IMR-90 (cell line): ENCODE results near the gene RHEX. TPM values are rescaled to one million over a fixed set of nuclear protein-coding genes. Genes with fewer than 3 reads are reported as not detected.

Experiments used
- ATAC-seq: fragments of 200-7000 bp; cut with Tn5 transposase; 2 replicates; pipeline ENCODE4 v1.9.1; 2020; ENCODE audit warnings: low read depth, mild to moderate bottlenecking, moderate library complexity
- BruUV-seq: library from RNA; stranded (reverse); fragments of 400-500 nt; replicated peaks from 2 replicates; lab custom pipeline; 2021; lab: Mats Ljungman, UMichigan
- CTCF ChIA-PET: fragments of 300-600 bp; formaldehyde crosslinking; extraction: SDS; loops from one replicate; lab custom pipeline; 2021; ENCODE audit warnings: antibody characterized with exemption; lab: Yijun Ruan, JAX
- POLR2A ChIA-PET: fragments of 300-600 bp; sonication (Branson Sonifier 250); formaldehyde crosslinking; loops from one replicate; lab custom pipeline; 2022; ENCODE audit warnings: antibody characterized with exemption; ENCODE audit not compliant: unreplicated experiment; lab: Charles Lee
- DNase-seq: peaks from one replicate; pipeline ENCODE4 v3.0.0; 2013
- H2AFZ ChIP-seq: replicated peaks from 2 replicates; pipeline ENCODE3; 2013; ENCODE audit warnings: low read length, mild to moderate bottlenecking; ENCODE audit not compliant: poor library complexity
- H2AK5ac ChIP-seq: 2 replicates; pipeline ENCODE4 v1.6.1; 2013; ENCODE audit warnings: low read depth, low read length, inconsistent platforms
- H2AK9ac ChIP-seq: replicated peaks from 2 replicates; pipeline ENCODE3; 2013; ENCODE audit warnings: mild to moderate bottlenecking, low read depth, low read length, moderate library complexity; ENCODE audit not compliant: poor library complexity
- H2BK120ac ChIP-seq: 2 replicates; pipeline ENCODE4 v1.6.1; 2013; ENCODE audit warnings: low read depth, low read length, inconsistent platforms
- H2BK15ac ChIP-seq: 3 replicates; pipeline ENCODE4 v1.6.1; 2013; ENCODE audit warnings: low read depth, low read length, inconsistent platforms
- H2BK20ac ChIP-seq: 2 replicates; pipeline ENCODE4 v1.6.1; 2013; ENCODE audit warnings: low read depth, mild to moderate bottlenecking, inconsistent platforms, low read length, moderate library complexity
- H2BK5ac ChIP-seq: 2 replicates; pipeline ENCODE4 v1.6.1; 2013; ENCODE audit warnings: mild to moderate bottlenecking, low read depth, low read length, inconsistent platforms; ENCODE audit not compliant: poor library complexity, severe bottlenecking
- H3K14ac ChIP-seq: replicated peaks from 2 replicates; pipeline ENCODE4 v1.6.1; 2013; ENCODE audit warnings: low read depth, low read length, inconsistent platforms
- H3K18ac ChIP-seq: 2 replicates; pipeline ENCODE4 v1.6.1; 2013; ENCODE audit warnings: low read depth, low read length, control low read depth
- H3K23ac ChIP-seq: 2 replicates; pipeline ENCODE4 v1.6.1; 2013; ENCODE audit warnings: low read depth, low read length, inconsistent platforms
- H3K27ac ChIP-seq: 2 replicates; pipeline ENCODE4 v1.5.1; 2013; ENCODE audit warnings: mild to moderate bottlenecking, control low read depth, low read length; ENCODE audit not compliant: insufficient read depth
- H3K27me3 ChIP-seq: 2 replicates; pipeline ENCODE4 v1.6.1; 2013; ENCODE audit warnings: low read length; ENCODE audit not compliant: control insufficient read depth, insufficient read depth
- H3K36me3 ChIP-seq: 2 replicates; pipeline ENCODE4 v1.6.1; 2013; ENCODE audit warnings: low read length, mixed read lengths; ENCODE audit not compliant: control insufficient read depth, insufficient read depth
- H3K4ac ChIP-seq: 2 replicates; pipeline ENCODE4 v1.6.1; 2013; ENCODE audit warnings: low read depth, low read length, inconsistent platforms
- H3K4me1 ChIP-seq: 2 replicates; pipeline ENCODE4 v1.6.1; 2013; ENCODE audit warnings: low read length, mixed read lengths; ENCODE audit not compliant: control insufficient read depth, insufficient read depth
- H3K4me2 ChIP-seq: 2 replicates; pipeline ENCODE4 v1.6.1; 2013; ENCODE audit warnings: low read depth, mild to moderate bottlenecking, control low read depth, low read length, moderate library complexity
- H3K4me3 ChIP-seq: 2 replicates; pipeline ENCODE4 v1.5.1; 2013; ENCODE audit warnings: low read depth, mild to moderate bottlenecking, control low read depth, low read length, moderate library complexity; ENCODE audit not compliant: insufficient read depth
- H3K56ac ChIP-seq: 2 replicates; pipeline ENCODE4 v1.6.1; 2013; ENCODE audit warnings: low read length, inconsistent platforms; ENCODE audit not compliant: insufficient read depth; ENCODE audit errors: extremely low read depth
- H3K79me1 ChIP-seq, 2 experiments: 2 replicates each; pipeline ENCODE4 v1.6.1; 2013; ENCODE audit warnings: low read length in 2 of 2, inconsistent platforms in 1 of 2, low read depth in 1 of 2
- H3K9ac ChIP-seq: 2 replicates; pipeline ENCODE4 v1.6.1; 2013; ENCODE audit warnings: low read depth, low read length, control low read depth
- H3K9me1 ChIP-seq: 2 replicates; pipeline ENCODE4 v1.6.1; 2013; ENCODE audit warnings: low read length, inconsistent platforms; ENCODE audit not compliant: insufficient read depth
- H3K9me3 ChIP-seq: 2 replicates; pipeline ENCODE4 v1.6.1; 2013; ENCODE audit warnings: low read length; ENCODE audit not compliant: control insufficient read depth, insufficient read depth
- H4K20me1 ChIP-seq: 2 replicates; pipeline ENCODE4 v1.6.1; 2013; ENCODE audit warnings: low read length, inconsistent platforms; ENCODE audit not compliant: insufficient read depth
- H4K5ac ChIP-seq: 2 replicates; pipeline ENCODE4 v1.6.1; 2013; ENCODE audit warnings: mild to moderate bottlenecking, low read depth, low read length, control low read depth
- H4K8ac ChIP-seq, 2 experiments: 2 replicates each; pipeline ENCODE4 v1.6.1; 2013; ENCODE audit warnings: low read depth in 2 of 2, low read length in 2 of 2, control low read depth in 1 of 2, inconsistent platforms in 1 of 2
- H4K91ac ChIP-seq: 2 replicates; pipeline ENCODE4 v1.6.1; 2013; ENCODE audit warnings: low read depth, low read length, inconsistent platforms; ENCODE audit not compliant: insufficient read depth
- BHLHE40 ChIP-seq: fragments of 150-350 bp; IDR thresholded peaks from 2 replicates; pipeline ENCODE4 v1.6.1; 2016; ENCODE audit warnings: mild to moderate bottlenecking, low read depth, low read length
- CEBPB ChIP-seq: IDR thresholded peaks from 2 replicates; pipeline ENCODE4 v1.6.1; 2012; ENCODE audit warnings: low read depth, low read length, improper control_type of control experiment
- CHD1 ChIP-seq: IDR thresholded peaks from 2 replicates; pipeline ENCODE4 v1.6.1; 2012; ENCODE audit warnings: low read depth, low read length, improper control_type of control experiment
- FOS ChIP-seq: fragments of 150-350 bp; IDR thresholded peaks from 2 replicates; pipeline ENCODE4 v1.6.1; 2016; ENCODE audit warnings: low read depth, low read length
- MAFK ChIP-seq: IDR thresholded peaks from 2 replicates; pipeline ENCODE4 v1.6.1; 2012; ENCODE audit warnings: low read depth, low read length, improper control_type of control experiment
- MAZ ChIP-seq: IDR thresholded peaks from 2 replicates; pipeline ENCODE4 v1.6.1; 2012; ENCODE audit warnings: low read depth, mild to moderate bottlenecking, low read length, improper control_type of control experiment, moderate library complexity, borderline replicate concordance
- MXI1 ChIP-seq: IDR thresholded peaks from 2 replicates; pipeline ENCODE4 v1.6.1; 2012; ENCODE audit warnings: low read depth, mild to moderate bottlenecking, low read length, moderate library complexity, borderline replicate concordance
- NFE2L2 ChIP-seq: fragments of 150-350 bp; IDR thresholded peaks from 2 replicates; pipeline ENCODE4 v1.6.1; 2016; ENCODE audit warnings: low read depth, mild to moderate bottlenecking, low read length
- POLR2A ChIP-seq: IDR thresholded peaks from 2 replicates; pipeline ENCODE4 v1.6.1; 2012; ENCODE audit warnings: mild to moderate bottlenecking, low read depth, low read length
- RAD21 ChIP-seq: IDR thresholded peaks from 2 replicates; pipeline ENCODE4 v1.6.1; 2012; ENCODE audit warnings: low read length, improper control_type of control experiment
- RCOR1 ChIP-seq: IDR thresholded peaks from 2 replicates; pipeline ENCODE4 v1.6.1; 2012; ENCODE audit warnings: mild to moderate bottlenecking, low read length, improper control_type of control experiment; ENCODE audit not compliant: insufficient replicate concordance
- RFX5 ChIP-seq: IDR thresholded peaks from 2 replicates; pipeline ENCODE4 v1.8.0; 2012; ENCODE audit warnings: low read depth, mild to moderate bottlenecking, low read length, moderate library complexity
- SMC3 ChIP-seq: fragments of 150-350 bp; IDR thresholded peaks from 2 replicates; pipeline ENCODE4 v1.6.1; 2016; ENCODE audit warnings: low read depth, mild to moderate bottlenecking, antibody characterized with exemption, low read length, moderate library complexity
- WGBS, 2 experiments: methylation state at CpG; one replicate each; pipeline versions ENCODE4 v1.1.5 to v1.1.7; 2013; ENCODE audit warnings: missing lambda C conversion rate in 2 of 2; ENCODE audit not compliant: insufficient read length in 1 of 2; ENCODE audit errors: extremely low coverage in 2 of 2; 5-methylcytosine and 5-hydroxymethylcytosine counted together
- dilution Hi-C: fragments of 300-500 bp; cut with HindIII; formaldehyde crosslinking; loops from one replicate; pipeline ENCODE4 v1.14.3; 2018; ENCODE audit warnings: low sequenced_read_pairs; ENCODE audit not compliant: unreplicated experiment
- in situ Hi-C: fragments of 300-500 bp; cut with MboI; formaldehyde crosslinking; loops from 3 replicates; pipeline ENCODE4 v1.14.3; 2019; ENCODE audit warnings: low sequenced_read_pairs, inconsistent platforms, mixed read lengths
- intact Hi-C: fragments of 100-400 bp; cut with micrococcal nuclease; formaldehyde crosslinking; loops from 2 replicates; pipeline ENCODE4 v1.10.0; 2022
- polyA plus RNA-seq, 3 experiments: library from polyadenylated mRNA; depleted of rRNA; stranded (reverse); fragments of >200 nt; gene quantifications; 2 replicates each; pipeline ENCODE4 v1.2.3, GENCODE V29; 2012; ENCODE audit warnings: low replicate concordance in 1 of 3
- total RNA-seq: library from RNA; depleted of rRNA; stranded (reverse); fragments of >200 nt; gene quantifications from 2 replicates; pipeline ENCODE4 v1.2.3, GENCODE V29; 2012
- TF ChIP-seq, protein P1 (sequence below): fragments of 150-350 bp; IDR thresholded peaks from 2 replicates; pipeline ENCODE4 v1.6.1; 2017; ENCODE audit warnings: mild to moderate bottlenecking, antibody characterized with exemption, low read length, low read depth
- TF ChIP-seq, protein P2 (sequence below): fragments of 150-350 bp; IDR thresholded peaks from 2 replicates; pipeline ENCODE4 v1.6.1; 2016; ENCODE audit warnings: low read depth, mild to moderate bottlenecking, low read length, moderate library complexity, borderline replicate concordance
- TF ChIP-seq, protein P3 (sequence below): conservative IDR thresholded peaks from 2 replicates; pipeline ENCODE4 v1.5.1; 2012; ENCODE audit warnings: mild to moderate bottlenecking, low read depth, low read length, improper control_type of control experiment

The RHEX gene
- total and polyA plus RNA-seq, 2 of the 4 experiments (the other 2 are of a cell fraction), result not detected

DNA sequence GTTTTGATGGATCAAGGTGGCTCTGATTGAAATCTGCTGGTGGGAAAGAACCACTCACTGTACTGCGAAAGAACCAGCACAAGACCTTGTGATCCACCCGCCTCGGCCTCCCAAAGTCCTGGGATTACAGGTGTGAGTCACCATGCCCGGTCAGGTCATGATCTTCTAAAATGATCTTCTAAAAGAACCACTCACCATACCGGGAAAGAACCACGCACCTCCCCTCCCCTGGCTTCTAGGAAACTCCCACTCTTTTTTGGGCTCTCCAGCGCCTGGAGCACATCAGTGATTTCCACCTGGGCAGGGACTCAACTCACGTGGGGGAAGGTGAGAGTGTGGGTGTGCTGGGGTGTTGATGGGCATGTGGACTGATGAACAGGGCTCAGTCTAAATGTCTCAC lies 41.9 kb upstream of the RHEX start:
- Histone ChIP-seq H3K27ac (no peak overlapping the region), H2BK20ac (no peak overlapping the region), H2BK5ac (no peak overlapping the region), H3K9me3 (no peaks in the 10 kb centered on the region; the same call in 1 of the 2 replicates), H4K5ac (no peak overlapping the region), H2AFZ (no peak overlapping the region), H3K4ac (no peak overlapping the region), H3K18ac (no peak overlapping the region), H3K4me1 (no peaks in the 10 kb centered on the region), H3K9me1 (no peaks in the 10 kb centered on the region), H3K36me3 (no peaks in the 10 kb centered on the region), H4K91ac (no peak overlapping the region), H2AK5ac (no peak overlapping the region), H3K4me3 (no peak overlapping the region), H4K20me1 (no peaks in the 10 kb centered on the region), H3K14ac (no peak overlapping the region), H2BK120ac (no peak overlapping the region), H3K23ac (no peak overlapping the region), H2BK15ac (no peak overlapping the region), H4K8ac (no peak overlapping the region), H3K4me2 (no peak overlapping the region), H3K9ac (no peak overlapping the region), H3K79me1 (no peaks in the 10 kb centered on the region), H3K56ac (no peak overlapping the region), H2AK9ac (no peak overlapping the region), H3K27me3 (peaks cover 38% of the 10 kb centered on the region)
- TF ChIP-seq NFE2L2 (no peak), RCOR1 (no peak), RAD21 (no peak), MXI1 (no peak), CEBPB (no peak), FOS (no peak), CHD1 (no peak), SMC3 (no peak), MAZ (no peak), MAFK (no peak), BHLHE40 (no peak), POLR2A (no peak), RFX5 (no peak)
- TF ChIP-seq, protein P1, sequence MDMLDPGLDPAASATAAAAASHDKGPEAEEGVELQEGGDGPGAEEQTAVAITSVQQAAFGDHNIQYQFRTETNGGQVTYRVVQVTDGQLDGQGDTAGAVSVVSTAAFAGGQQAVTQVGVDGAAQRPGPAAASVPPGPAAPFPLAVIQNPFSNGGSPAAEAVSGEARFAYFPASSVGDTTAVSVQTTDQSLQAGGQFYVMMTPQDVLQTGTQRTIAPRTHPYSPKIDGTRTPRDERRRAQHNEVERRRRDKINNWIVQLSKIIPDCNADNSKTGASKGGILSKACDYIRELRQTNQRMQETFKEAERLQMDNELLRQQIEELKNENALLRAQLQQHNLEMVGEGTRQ, result no peak
- TF ChIP-seq, protein P2, sequence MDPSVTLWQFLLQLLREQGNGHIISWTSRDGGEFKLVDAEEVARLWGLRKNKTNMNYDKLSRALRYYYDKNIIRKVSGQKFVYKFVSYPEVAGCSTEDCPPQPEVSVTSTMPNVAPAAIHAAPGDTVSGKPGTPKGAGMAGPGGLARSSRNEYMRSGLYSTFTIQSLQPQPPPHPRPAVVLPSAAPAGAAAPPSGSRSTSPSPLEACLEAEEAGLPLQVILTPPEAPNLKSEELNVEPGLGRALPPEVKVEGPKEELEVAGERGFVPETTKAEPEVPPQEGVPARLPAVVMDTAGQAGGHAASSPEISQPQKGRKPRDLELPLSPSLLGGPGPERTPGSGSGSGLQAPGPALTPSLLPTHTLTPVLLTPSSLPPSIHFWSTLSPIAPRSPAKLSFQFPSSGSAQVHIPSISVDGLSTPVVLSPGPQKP, result no peak
- TF ChIP-seq, protein P3, sequence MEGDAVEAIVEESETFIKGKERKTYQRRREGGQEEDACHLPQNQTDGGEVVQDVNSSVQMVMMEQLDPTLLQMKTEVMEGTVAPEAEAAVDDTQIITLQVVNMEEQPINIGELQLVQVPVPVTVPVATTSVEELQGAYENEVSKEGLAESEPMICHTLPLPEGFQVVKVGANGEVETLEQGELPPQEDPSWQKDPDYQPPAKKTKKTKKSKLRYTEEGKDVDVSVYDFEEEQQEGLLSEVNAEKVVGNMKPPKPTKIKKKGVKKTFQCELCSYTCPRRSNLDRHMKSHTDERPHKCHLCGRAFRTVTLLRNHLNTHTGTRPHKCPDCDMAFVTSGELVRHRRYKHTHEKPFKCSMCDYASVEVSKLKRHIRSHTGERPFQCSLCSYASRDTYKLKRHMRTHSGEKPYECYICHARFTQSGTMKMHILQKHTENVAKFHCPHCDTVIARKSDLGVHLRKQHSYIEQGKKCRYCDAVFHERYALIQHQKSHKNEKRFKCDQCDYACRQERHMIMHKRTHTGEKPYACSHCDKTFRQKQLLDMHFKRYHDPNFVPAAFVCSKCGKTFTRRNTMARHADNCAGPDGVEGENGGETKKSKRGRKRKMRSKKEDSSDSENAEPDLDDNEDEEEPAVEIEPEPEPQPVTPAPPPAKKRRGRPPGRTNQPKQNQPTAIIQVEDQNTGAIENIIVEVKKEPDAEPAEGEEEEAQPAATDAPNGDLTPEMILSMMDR, result no peak
- WGBS, 2 experiments, result 44% methylated on average over 1 of the region's 8 CpGs; no CpG with 5 or more reads in 1 of the 2 experiments
- ChIA-PET CTCF (no interaction called here), POLR2A (no interaction called here)
- intact Hi-C loops (no loop called here), in situ Hi-C loops (no loop called here), dilution Hi-C loops (no loop called here)
- ATAC-seq, result no peak
- DNase-seq, result no peak
- no TSS peak for BruUV-seq
